ENCODE measurements around the gene RABGGTA. TPM values are rescaled to one million over a fixed set of nuclear protein-coding genes. Genes with fewer than 3 reads are reported as not detected.

The RABGGTA gene, protein sequence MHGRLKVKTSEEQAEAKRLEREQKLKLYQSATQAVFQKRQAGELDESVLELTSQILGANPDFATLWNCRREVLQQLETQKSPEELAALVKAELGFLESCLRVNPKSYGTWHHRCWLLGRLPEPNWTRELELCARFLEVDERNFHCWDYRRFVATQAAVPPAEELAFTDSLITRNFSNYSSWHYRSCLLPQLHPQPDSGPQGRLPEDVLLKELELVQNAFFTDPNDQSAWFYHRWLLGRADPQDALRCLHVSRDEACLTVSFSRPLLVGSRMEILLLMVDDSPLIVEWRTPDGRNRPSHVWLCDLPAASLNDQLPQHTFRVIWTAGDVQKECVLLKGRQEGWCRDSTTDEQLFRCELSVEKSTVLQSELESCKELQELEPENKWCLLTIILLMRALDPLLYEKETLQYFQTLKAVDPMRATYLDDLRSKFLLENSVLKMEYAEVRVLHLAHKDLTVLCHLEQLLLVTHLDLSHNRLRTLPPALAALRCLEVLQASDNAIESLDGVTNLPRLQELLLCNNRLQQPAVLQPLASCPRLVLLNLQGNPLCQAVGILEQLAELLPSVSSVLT
- total RNA-seq, result 58.5 and 80.3 TPM in 2 replicates

DNA sequence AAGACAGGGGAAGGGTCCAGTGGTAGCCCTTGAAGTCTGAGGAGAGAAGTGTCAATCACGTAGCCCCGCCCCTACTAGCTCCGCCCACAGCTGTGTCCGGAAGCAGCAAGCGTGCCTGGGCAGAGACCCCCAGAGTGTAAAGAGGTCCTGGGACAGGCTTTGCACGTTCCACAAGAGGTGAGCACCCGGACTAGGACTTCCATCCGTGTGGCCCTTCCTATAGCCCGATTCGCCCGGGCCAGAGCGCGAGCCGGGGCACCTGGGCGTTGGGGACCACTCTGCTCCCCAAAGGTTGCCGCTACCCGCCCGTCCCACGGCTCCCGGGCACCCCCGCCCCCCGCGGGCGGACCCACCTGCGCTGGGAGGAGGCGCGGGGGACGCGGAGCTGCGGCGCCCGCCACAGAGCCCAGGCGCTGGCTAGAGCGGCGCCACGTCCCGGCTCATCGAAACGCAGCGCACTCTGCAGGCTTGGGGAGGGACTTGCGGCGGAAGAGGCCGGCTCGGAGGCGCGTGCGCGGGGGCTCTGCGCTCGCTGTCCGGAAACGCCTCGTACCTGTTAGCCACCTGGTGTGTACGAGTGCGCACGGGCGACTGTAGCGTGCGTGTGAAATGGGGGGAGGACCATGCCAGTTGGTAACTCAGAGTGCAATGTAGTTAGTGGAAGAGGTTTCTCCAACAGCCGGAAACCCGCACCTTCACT is at the start of gene RABGGTA:
Gene RABGGTA, minus strand, starts transcription at position 464 of the 700 bp plus-strand sequence. CDS start 482 bp downstream, outside the sequence.

DNA sequence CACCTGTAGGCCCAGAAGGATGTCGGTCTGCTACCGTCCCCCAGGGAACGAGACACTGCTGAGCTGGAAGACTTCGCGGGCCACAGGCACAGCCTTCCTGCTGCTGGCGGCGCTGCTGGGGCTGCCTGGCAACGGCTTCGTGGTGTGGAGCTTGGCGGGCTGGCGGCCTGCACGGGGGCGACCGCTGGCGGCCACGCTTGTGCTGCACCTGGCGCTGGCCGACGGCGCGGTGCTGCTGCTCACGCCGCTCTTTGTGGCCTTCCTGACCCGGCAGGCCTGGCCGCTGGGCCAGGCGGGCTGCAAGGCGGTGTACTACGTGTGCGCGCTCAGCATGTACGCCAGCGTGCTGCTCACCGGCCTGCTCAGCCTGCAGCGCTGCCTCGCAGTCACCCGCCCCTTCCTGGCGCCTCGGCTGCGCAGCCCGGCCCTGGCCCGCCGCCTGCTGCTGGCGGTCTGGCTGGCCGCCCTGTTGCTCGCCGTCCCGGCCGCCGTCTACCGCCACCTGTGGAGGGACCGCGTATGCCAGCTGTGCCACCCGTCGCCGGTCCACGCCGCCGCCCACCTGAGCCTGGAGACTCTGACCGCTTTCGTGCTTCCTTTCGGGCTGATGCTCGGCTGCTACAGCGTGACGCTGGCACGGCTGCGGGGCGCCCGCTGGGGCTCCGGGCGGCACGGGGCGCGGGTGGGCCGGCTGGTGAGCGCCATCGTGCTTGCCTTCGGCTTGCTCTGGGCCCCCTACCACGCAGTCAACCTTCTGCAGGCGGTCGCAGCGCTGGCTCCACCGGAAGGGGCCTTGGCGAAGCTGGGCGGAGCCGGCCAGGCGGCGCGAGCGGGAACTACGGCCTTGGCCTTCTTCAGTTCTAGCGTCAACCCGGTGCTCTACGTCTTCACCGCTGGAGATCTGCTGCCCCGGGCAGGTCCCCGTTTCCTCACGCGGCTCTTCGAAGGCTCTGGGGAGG is 39.5 kb upstream of the RABGGTA start, which contains the start of gene LTB4R:
Gene LTB4R, plus strand, starts transcription at position 857 of the 959 bp plus-strand sequence. CDS start 4,150 bp downstream, outside the sequence.

DNA sequence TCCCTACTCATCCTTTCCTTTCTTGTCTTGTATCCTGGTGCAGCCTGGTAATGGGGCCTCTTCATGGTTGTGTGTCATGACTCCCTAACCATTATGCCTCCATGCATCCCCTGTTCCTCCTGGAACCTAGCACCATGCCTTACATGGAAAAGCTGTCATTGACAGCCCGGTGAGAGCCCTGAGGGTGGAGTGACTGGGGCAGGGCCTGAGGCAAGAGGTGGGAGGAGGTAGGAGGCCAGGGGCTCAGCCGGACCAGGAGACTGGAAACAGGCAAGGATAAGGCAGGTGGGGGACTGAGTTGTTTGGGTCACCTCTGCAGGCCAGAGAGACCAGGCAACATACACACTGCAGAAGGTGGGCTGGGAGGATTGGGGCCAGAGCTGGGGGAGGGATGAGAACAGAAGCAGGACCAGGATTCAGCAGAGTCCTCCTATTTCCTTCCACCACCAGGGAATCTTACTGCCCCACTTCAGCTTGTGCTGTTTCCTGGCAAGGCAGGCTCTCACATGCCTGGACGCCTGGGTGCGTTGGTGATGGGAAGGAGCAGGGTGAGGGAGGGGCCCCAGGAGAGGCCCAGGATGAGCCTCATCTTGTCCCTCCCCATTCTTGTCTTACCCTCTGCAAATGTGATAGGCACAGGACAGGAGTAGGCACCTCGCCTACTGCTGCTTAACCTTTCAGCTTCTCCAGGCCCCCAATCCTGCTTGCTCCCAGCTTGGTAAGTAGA is 38.3 kb upstream of the RABGGTA start, which contains the start of gene LTB4R2:
Gene LTB4R2, plus strand, starts transcription at position 603 of the 727 bp plus-strand sequence. CDS start 525 bp downstream, outside the sequence.

DNA sequence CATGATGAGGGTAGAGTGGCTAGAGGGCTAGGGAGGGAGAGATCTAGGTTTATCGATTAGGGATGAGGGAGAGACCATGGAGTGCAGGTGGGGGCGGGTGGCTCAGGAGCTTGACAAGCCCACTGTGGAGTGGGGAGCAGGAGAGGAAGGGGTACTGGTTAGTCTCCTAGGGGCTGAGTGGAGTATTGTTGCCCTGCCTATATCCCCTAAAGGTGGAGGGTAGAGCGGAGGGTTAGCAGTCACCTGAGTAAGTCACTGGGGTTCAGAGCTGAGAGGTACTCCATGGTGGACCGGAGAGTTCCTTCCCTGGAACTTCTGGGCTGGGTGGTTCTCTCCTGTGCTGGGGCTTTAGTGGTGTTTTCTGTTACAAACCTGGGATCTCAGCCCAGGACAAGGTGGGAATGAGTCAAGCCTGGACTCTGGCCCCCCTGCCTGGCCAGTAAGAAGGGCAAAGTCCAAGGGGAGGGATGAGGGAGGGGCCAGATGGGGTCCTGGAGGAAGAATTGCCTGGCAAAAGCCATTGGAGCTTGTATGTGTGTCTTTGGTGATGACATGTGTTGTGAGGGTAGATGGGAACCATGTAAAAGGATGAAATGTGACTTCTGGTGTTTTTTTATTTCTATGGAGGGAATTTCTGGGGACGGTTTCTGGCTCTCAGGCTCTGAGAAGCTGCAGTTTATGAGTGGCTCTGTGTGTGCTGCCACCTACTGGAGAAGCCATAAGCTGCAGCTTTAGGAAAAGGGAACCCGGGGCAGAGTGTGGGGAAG is 36.4 kb upstream of the RABGGTA start, which contains the start of gene CIDEB:
Gene CIDEB, minus strand, starts transcription at position 403 of the 767 bp plus-strand sequence. Its CDS starts 119 bp downstream, at position 284.

DNA sequence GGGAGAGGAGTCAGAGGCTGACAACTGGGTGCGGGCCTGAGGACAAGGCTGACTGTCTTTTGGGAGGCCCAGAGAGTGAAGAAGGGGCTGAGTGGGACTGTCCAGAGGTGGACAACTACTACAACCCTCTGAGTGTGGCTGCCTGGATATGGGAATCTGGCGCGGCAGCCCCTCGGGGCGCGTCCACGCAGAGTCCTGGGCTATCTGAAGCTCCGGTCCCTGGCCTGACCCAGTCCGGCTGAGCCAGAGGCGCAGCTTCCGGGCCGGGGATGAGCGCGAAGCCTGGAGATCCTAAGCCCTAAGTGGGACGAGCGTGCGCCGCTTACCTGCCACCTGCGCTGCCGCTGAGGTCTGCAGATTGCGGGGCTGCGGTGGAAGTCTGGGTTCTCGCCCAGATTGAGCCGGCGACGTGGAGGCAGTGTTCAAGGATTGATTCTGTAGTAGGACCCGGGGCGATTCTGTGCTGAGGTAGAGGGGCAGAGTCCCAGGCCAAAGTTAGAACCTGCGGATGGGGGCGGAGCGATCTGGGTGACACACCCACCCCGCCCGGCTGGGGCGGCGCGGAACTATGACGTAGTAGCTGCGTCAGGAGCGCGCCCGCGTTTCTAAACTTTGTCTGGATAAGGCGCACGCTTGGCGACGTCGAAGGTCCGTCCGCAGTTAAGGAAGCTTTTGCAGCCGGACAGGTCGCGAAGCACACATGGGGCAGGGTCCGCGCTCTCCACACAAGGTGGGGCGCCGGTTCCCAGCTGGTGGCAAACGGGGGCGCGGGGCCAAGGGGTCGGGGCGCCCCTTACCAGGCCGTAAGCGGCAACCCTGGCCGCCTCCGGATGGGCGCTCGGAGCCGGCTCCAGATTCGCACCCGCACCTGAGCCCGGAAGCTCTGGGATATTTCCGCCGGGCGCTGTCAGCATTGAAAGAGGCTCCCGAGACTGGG is 28.1 kb upstream of the RABGGTA start, which contains the start of the genes DHRS1 and NOP9:
Gene DHRS1, minus strand, starts transcription at position 526 of the 937 bp plus-strand sequence. CDS start 674 bp downstream, outside the sequence.
Gene NOP9, plus strand, starts transcription at position 596 of the 937 bp plus-strand sequence. Its CDS starts 105 bp downstream, at position 701.

DNA sequence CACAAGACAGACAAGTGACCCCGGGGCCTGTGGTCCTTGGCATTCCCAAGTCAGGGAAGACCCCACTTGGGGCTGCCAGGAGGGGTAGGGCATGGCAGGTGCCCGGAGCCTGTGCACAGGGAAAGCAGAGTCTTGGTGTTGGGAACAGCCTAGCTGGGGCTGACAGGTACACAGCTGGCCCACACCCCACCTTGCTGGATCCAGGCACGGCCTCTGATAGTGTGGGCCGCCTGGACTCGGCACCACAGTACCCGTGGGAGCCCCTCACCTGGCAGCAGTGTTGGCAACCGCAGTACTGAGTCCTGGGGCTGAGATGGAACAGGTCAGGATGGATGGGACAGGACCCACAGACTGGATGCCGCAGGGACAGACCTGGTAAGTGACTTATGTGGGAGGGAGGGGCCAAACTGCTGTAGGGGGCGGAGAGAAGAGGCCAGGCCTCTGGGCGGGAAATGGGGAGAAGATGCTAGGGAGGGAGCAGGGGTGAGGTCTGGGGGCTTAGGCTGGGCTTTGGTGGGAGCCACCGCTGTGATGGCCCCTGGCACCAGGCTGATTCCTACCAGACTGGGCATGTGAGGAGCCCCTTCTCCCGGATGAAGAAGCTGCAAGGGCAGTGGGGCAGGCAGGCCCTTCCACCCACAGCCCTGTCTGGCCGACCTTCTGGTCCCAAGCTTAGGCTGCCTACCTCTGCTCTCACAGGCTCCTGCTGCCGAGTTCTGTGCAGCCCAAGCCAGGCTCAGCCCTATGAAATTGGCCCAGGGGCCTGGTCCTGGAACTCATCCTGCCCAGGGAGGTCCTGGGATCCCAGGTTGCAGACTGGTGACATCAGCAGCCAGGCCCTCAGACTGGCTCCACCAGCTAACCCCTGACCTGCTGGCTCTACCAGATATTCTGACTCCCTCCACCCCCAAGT is 8.3 kb downstream of the RABGGTA start, which contains the start of gene TGM1:
Gene TGM1, minus strand, starts transcription at position 357 of the 913 bp plus-strand sequence. CDS start 825 bp downstream, outside the sequence.

DNA sequence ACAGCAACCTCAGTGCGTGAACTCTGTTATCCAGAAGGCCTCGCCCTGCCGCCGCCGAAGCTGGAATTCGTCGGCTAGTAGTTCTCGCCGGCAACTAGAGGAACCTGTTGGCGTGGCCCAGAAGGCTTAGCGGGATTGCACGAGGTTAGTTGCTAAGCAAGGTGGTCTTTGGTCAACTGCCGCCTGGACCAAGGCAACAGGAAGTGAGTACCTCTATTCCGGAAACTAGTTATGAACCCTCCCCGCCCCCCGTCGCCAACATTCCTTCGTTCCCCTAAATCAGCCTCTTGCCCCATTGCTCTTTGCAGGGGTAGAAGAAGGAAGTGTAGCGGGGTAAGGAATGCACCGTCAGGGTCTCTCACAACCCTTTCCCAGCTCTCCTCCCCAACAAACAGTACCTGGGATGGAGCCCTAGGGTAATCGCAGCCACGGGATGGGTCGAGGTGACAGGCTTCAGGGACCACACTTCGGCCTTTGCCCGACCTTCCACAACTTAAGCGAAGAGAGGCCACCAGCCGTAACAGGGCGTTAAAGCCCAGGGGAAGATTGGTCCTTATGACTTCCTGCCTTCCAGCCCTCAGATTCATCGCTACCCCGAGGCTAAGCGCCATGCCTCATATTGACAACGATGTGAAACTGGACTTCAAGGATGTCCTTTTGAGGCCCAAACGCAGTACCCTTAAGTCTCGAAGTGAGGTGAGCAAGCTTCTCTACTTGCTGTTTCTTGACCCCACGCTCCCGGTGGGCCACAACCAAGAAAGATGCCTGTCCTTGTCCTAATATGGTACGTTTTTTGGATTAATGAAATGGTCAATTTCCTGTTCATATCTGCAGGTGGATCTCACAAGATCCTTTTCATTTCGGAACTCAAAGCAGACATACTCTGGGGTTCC is 38.5 kb downstream of the RABGGTA start, which contains the start of gene GMPR2:
Gene GMPR2, plus strand, starts transcription at position 285 of the 893 bp plus-strand sequence. Its CDS starts 325 bp downstream, at position 610.

DNA sequence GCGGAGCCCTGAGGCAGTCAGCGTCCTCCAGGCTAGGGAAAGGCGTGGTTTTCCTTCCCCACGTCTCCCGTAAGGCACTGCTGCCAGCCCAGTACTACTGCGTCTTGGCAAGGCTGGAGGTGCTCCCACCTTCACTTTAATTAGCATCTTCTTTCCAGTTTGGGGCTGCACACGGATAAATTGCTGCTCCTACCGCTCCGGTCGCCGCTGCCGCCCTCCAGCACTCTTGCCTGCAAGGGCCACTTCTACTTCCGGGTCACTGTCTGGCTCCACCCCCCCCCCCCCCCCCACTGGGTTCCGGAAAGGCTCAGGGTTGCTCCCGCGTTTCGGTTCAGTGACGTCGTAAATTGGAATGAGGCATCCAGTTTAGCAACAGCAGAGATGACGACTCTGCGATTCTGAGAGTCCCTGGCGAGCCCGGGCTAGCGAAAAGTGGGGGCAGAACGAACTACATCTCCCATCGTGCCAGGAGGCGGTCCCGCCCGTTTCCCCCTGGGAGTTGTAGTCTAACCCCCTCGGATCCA is 39.2 kb downstream of the RABGGTA start, which contains the start of gene NEDD8:
Gene NEDD8, minus strand, starts transcription at position 247 of the 524 bp plus-strand sequence. Its CDS starts 100 bp downstream, at position 147.

Other genes starting within 250 kb of the RABGGTA start
- 0.07 TPM in 1 of 2 replicates, not detected in the other for gene CARMIL3, start 219.6 kb downstream of the RABGGTA start, total RNA-seq
- gene CPNE6, start 200.0 kb downstream of the RABGGTA start, total RNA-seq, result not detected in 2 replicates
- 15.0 and 15.2 TPM in 2 replicates for gene PCK2, start 177.3 kb downstream of the RABGGTA start, total RNA-seq
- gene DCAF11, start 156.8 kb downstream of the RABGGTA start, total RNA-seq, result 37.3 and 48.1 TPM in 2 replicates
- gene NRL, start 156.6 kb downstream of the RABGGTA start, total RNA-seq, result 0.23 and 1.5 TPM in 2 replicates
- not detected in 2 replicates for gene FITM1, start 140.9 kb downstream of the RABGGTA start, total RNA-seq
- 143 and 167 TPM in 2 replicates for gene PSME1, start 135.4 kb downstream of the RABGGTA start, total RNA-seq
- 19.5 and 25.0 TPM in 2 replicates for gene EMC9, start 130.0 kb downstream of the RABGGTA start, total RNA-seq
- 54.1 and 80.0 TPM in 2 replicates for gene PSME2, start 125.0 kb downstream of the RABGGTA start, total RNA-seq
- gene RNF31, start 124.1 kb downstream of the RABGGTA start, total RNA-seq, result 37.5 and 96.2 TPM in 2 replicates
- gene IRF9, start 110.3 kb downstream of the RABGGTA start, total RNA-seq, result 10.6 and 14.6 TPM in 2 replicates
- gene REC8, start 99.5 kb downstream of the RABGGTA start, total RNA-seq, result 20.7 and 24.2 TPM in 2 replicates
- gene IPO4, start 82.8 kb downstream of the RABGGTA start, total RNA-seq, result 69.6 and 70.8 TPM in 2 replicates
- 46.4 and 51.1 TPM in 2 replicates for gene TM9SF1, start 76.2 kb downstream of the RABGGTA start, total RNA-seq
- gene TSSK4, start 65.9 kb downstream of the RABGGTA start, total RNA-seq, result not detected in 2 replicates
- gene CHMP4A, start 58.1 kb downstream of the RABGGTA start, total RNA-seq, result 60.7 and 77.1 TPM in 2 replicates
- 11.5 and 12.0 TPM in 2 replicates for gene MDP1, start 55.5 kb downstream of the RABGGTA start, total RNA-seq
- gene NEDD8, start 39.2 kb downstream of the RABGGTA start, total RNA-seq, result 243 and 248 TPM in 2 replicates
- 30.3 and 45.9 TPM in 2 replicates for gene GMPR2, start 38.7 kb downstream of the RABGGTA start, total RNA-seq
- 52.2 and 64.4 TPM in 2 replicates for gene TINF2, start 29.0 kb downstream of the RABGGTA start, total RNA-seq
- 229 and 247 TPM in 2 replicates for gene TGM1, start 8.4 kb downstream of the RABGGTA start, total RNA-seq
- gene DHRS1, start 28.2 kb upstream of the RABGGTA start, total RNA-seq, result 82.6 and 85.4 TPM in 2 replicates
- gene NOP9, start 28.3 kb upstream of the RABGGTA start, total RNA-seq, result 20.7 and 32.6 TPM in 2 replicates
- gene CIDEB, start 36.4 kb upstream of the RABGGTA start, total RNA-seq, result 2.2 and 2.7 TPM in 2 replicates
- gene LTB4R2, start 38.5 kb upstream of the RABGGTA start, total RNA-seq, result 55.2 and 59.3 TPM in 2 replicates
- gene LTB4R, start 39.9 kb upstream of the RABGGTA start, total RNA-seq, result 7.7 and 16.1 TPM in 2 replicates
- 0.85 and 1.6 TPM in 2 replicates for gene ADCY4, start 63.5 kb upstream of the RABGGTA start, total RNA-seq
- 5.4 and 6.0 TPM in 2 replicates for gene RIPK3, start 68.4 kb upstream of the RABGGTA start, total RNA-seq
- 24.3 and 29.6 TPM in 2 replicates for gene NFATC4, start 96.6 kb upstream of the RABGGTA start, total RNA-seq
- gene NYNRIN, start 127.4 kb upstream of the RABGGTA start, total RNA-seq, result 16.4 and 21.9 TPM in 2 replicates
- 0.56 and 1.1 TPM in 2 replicates for gene CBLN3, start 158.1 kb upstream of the RABGGTA start, total RNA-seq
- gene KHNYN, start 158.4 kb upstream of the RABGGTA start, total RNA-seq, result 60.4 and 66.9 TPM in 2 replicates
- gene SDR39U1, start 171.2 kb upstream of the RABGGTA start, total RNA-seq, result 17.0 and 34.2 TPM in 2 replicates
- not detected in 2 replicates for gene CMA1, start 236.7 kb upstream of the RABGGTA start, total RNA-seq